ENCODE data around the gene WASL. TPM values are rescaled to one million over a fixed set of nuclear protein-coding genes. Genes with fewer than 3 reads are reported as not detected.

WASL gene
- polyA plus RNA-seq, 3 donors, result 1.6 to 3.9 (median 2.1) TPM

DNA sequence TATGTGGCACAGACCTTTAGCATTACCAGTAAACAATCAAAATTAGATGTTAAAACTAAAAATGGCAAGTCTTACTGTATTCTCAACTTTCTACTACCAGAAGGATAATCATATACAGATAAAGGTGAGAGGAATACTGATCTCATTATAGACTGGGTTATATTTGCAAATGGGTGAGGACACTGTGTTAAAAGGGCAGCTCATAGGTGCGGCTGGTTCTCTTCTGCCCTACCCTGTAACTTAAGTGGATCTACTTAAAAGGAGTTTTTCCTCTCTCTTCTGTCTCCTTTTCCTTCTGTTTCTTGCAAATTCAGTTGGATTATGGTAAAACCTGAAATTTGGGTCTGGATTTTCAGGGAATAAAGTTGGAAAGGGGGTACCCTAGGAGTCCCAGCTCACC, 33.0 kb downstream of the WASL start:
- Mint-ChIP-seq H3K27ac (no peak overlapping the region), H3K27me3 (ENCODE audit: low read depth in 3 of 3) (peaks cover 0 to 1% (median 0%) of the 10 kb centered on the region in 3 donors), H3K36me3 (peaks cover 5 to 8% of the 10 kb centered on the region in 2 donors), H3K4me3 (no peak overlapping the region), H3K4me1 (peaks cover 21% of the 10 kb centered on the region), H3K9me3 (no peaks in the 10 kb centered on the region)
- Histone ChIP-seq H3K36me3 (replicated peaks in 1 of 2; ENCODE audit: control insufficient read depth in 1 of 2, insufficient read depth in 2 of 2, low read length in 2 of 2) (no peaks in the 10 kb centered on the region), H3K4me2 (replicated peaks; ENCODE audit: extremely low read depth, low read length, poor library complexity, severe bottlenecking) (no peak overlapping the region), H3K9me3 (replicated peaks in 1 of 2; ENCODE audit: control insufficient read depth in 1 of 2, insufficient read depth in 1 of 2, low read length in 2 of 2) (no peaks in the 10 kb centered on the region), H3K27me3 (ENCODE audit: control insufficient read depth in 2 of 2, insufficient read depth in 2 of 2, low read length in 2 of 2) (no peaks in the 10 kb centered on the region), H3K9ac (ENCODE audit: insufficient read depth, low read length, poor library complexity, severe bottlenecking) (no peak overlapping the region), H2AFZ (ENCODE audit: insufficient read depth, low read depth, low read length, poor library complexity, severe bottlenecking) (no peak overlapping the region), H3K4me1 (ENCODE audit: control insufficient read depth in 1 of 2, insufficient read depth in 2 of 2, low read length in 2 of 2) (peaks cover 7 to 14% of the 10 kb centered on the region in 2 donors), H4K20me1 (ENCODE audit: insufficient read depth, low read length) (peaks cover 91% of the 10 kb centered on the region), H3K27ac (ENCODE audit: low read depth in 1 of 2, low read length in 2 of 2) (no peak overlapping the region), H3K79me2 (ENCODE audit: insufficient read depth, low read length) (peaks cover 51% of the 10 kb centered on the region), H3K4me3 (replicated peaks in 1 of 3; ENCODE audit: low read depth in 2 of 3, low read length in 3 of 3) (no peak overlapping the region)
- intact Hi-C loops (cut with micrococcal nuclease), result no loop called here
- no peak for DNase-seq
- WGBS (ENCODE audit: insufficient coverage), result no CpG with 5 or more reads among the region's 1 CpG
- TF ChIP-seq, protein P1, sequence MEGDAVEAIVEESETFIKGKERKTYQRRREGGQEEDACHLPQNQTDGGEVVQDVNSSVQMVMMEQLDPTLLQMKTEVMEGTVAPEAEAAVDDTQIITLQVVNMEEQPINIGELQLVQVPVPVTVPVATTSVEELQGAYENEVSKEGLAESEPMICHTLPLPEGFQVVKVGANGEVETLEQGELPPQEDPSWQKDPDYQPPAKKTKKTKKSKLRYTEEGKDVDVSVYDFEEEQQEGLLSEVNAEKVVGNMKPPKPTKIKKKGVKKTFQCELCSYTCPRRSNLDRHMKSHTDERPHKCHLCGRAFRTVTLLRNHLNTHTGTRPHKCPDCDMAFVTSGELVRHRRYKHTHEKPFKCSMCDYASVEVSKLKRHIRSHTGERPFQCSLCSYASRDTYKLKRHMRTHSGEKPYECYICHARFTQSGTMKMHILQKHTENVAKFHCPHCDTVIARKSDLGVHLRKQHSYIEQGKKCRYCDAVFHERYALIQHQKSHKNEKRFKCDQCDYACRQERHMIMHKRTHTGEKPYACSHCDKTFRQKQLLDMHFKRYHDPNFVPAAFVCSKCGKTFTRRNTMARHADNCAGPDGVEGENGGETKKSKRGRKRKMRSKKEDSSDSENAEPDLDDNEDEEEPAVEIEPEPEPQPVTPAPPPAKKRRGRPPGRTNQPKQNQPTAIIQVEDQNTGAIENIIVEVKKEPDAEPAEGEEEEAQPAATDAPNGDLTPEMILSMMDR (IDR thresholded peaks at IDR 0.05), result no peak

DNA sequence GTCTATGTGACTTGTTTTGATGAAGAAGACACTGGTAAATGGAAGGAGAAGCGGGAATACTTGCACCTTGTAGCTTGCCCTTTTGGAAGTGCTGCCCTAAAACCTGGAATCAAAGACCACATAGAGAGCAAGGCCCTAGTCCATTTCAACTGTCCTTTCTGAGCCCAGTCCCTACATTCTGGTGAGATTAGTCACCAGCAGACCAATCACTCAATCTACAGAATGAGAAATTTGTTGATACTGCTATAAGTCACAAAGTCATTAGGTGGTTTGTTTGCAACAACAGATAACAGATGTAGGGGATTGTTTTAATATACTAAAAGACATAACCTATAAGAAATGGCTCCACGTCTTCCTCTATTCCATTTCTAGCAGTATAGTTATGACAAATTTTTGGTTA, 33.6 kb downstream of the WASL start:
- Histone ChIP-seq H3K27ac (ENCODE audit: low read depth in 1 of 2, low read length in 2 of 2) (no peak overlapping the region), H3K36me3 (replicated peaks in 1 of 2; ENCODE audit: control insufficient read depth in 1 of 2, insufficient read depth in 2 of 2, low read length in 2 of 2) (no peaks in the 10 kb centered on the region), H3K4me3 (replicated peaks in 1 of 3; ENCODE audit: low read depth in 2 of 3, low read length in 3 of 3) (no peak overlapping the region), H3K9me3 (replicated peaks in 1 of 2; ENCODE audit: control insufficient read depth in 1 of 2, insufficient read depth in 1 of 2, low read length in 2 of 2) (no peaks in the 10 kb centered on the region), H3K4me1 (ENCODE audit: control insufficient read depth in 1 of 2, insufficient read depth in 2 of 2, low read length in 2 of 2) (peaks cover 7 to 14% of the 10 kb centered on the region in 2 donors), H3K27me3 (ENCODE audit: control insufficient read depth in 2 of 2, insufficient read depth in 2 of 2, low read length in 2 of 2) (no peaks in the 10 kb centered on the region), H4K20me1 (ENCODE audit: insufficient read depth, low read length) (peaks cover 91% of the 10 kb centered on the region), H3K9ac (ENCODE audit: insufficient read depth, low read length, poor library complexity, severe bottlenecking) (no peak overlapping the region), H3K79me2 (ENCODE audit: insufficient read depth, low read length) (peaks cover 45% of the 10 kb centered on the region), H2AFZ (ENCODE audit: insufficient read depth, low read depth, low read length, poor library complexity, severe bottlenecking) (no peak overlapping the region), H3K4me2 (replicated peaks; ENCODE audit: extremely low read depth, low read length, poor library complexity, severe bottlenecking) (no peak overlapping the region)
- WGBS (ENCODE audit: insufficient coverage), result no CpG with 5 or more reads among the region's 2 CpGs
- TF ChIP-seq, protein P1 (IDR thresholded peaks at IDR 0.05), result no peak
- intact Hi-C loops (cut with micrococcal nuclease), result no loop called here
- Mint-ChIP-seq H3K4me3 (no peak overlapping the region), H3K27me3 (ENCODE audit: low read depth in 3 of 3) (peaks cover 0 to 1% (median 0%) of the 10 kb centered on the region in 3 donors), H3K36me3 (peaks cover 5 to 8% of the 10 kb centered on the region in 2 donors), H3K27ac (no peak overlapping the region), H3K9me3 (no peaks in the 10 kb centered on the region), H3K4me1 (peaks cover 21% of the 10 kb centered on the region)
- DNase-seq, result no peak

Data from CD14-positive monocyte (primary cell).